Measurements from ENCODE around the gene BICRAL.
A peak's percentile ranks its signal among the peaks of the same experiment; 100 is the strongest.
"Not testable (repeated sequence)": the region's sequence is repeated elsewhere in the genome, so short reads cannot be mapped to it uniquely, and the experiment has no call there.

The BICRAL gene

GRCh38 chr6:42783876-42784642, 2.2 kb downstream of the BICRAL start:
- Histone ChIP-seq H3K4me1 (ENCODE audit: control insufficient read depth, insufficient read depth, low read length) (peaks cover 24% of the 10 kb centered on the region), H3K9ac (ENCODE audit: low read length in 2 of 2) (peak overlapping the region; percentile 92 to 100), H3K4me3 (ENCODE audit: low read length in 2 of 2) (peak overlapping the region; percentile 83 to 94), H3K36me3 (ENCODE audit: control insufficient read depth in 2 of 2, insufficient read depth in 2 of 2, low read length in 2 of 2) (no peaks in the 10 kb centered on the region), H3K27ac (ENCODE audit: low read length) (peak overlapping the region; percentile 100), H3K9me3 (ENCODE audit: control insufficient read depth in 2 of 2, low read length in 2 of 2) (no peaks in the 10 kb centered on the region), H3K27me3 (ENCODE audit: control insufficient read depth in 1 of 2, insufficient read depth in 2 of 2, low read length in 2 of 2) (no peaks in the 10 kb centered on the region)

GRCh38 chr6:42784717-42785498, 3.1 kb downstream of the BICRAL start:
- Histone ChIP-seq H3K4me3 (ENCODE audit: low read length in 2 of 2) (peak overlapping the region; percentile 83 to 94), H3K9me3 (ENCODE audit: control insufficient read depth in 2 of 2, low read length in 2 of 2) (no peaks in the 10 kb centered on the region), H3K27me3 (ENCODE audit: control insufficient read depth in 1 of 2, insufficient read depth in 2 of 2, low read length in 2 of 2) (no peaks in the 10 kb centered on the region), H3K9ac (ENCODE audit: low read length in 2 of 2) (peak overlapping the region; percentile 7 to 92), H3K4me1 (ENCODE audit: control insufficient read depth, insufficient read depth, low read length) (peaks cover 27% of the 10 kb centered on the region), H3K27ac (ENCODE audit: low read length) (peak overlapping the region; percentile 46), H3K36me3 (ENCODE audit: control insufficient read depth in 2 of 2, insufficient read depth in 2 of 2, low read length in 2 of 2) (no peaks in the 10 kb centered on the region)

- Histone ChIP-seq H3K9ac (ENCODE audit: low read length in 2 of 2) (no peak overlapping the region), H3K4me1 (ENCODE audit: control insufficient read depth, insufficient read depth, low read length) (peaks cover 37% of the 10 kb centered on the region), H3K27me3 (ENCODE audit: control insufficient read depth in 1 of 2, insufficient read depth in 2 of 2, low read length in 2 of 2) (no peaks in the 10 kb centered on the region), H3K36me3 (ENCODE audit: control insufficient read depth in 2 of 2, insufficient read depth in 2 of 2, low read length in 2 of 2) (no peaks in the 10 kb centered on the region), H3K9me3 (ENCODE audit: control insufficient read depth in 2 of 2, low read length in 2 of 2) (no peaks in the 10 kb centered on the region), H3K27ac (ENCODE audit: low read length) (no peak overlapping the region), H3K4me3 (ENCODE audit: low read length in 2 of 2) (peak overlapping the region in 1 of 2 donors; percentile 35)
Observed at GRCh38 chr6:42786525-42786985, 4.7 kb downstream of the BICRAL start.

GRCh38 chr6:42787063-42787472, 5.2 kb downstream of the BICRAL start:
- Histone ChIP-seq H3K4me3 (ENCODE audit: low read length in 2 of 2) (peak overlapping the region in 1 of 2 donors; percentile 35), H3K9me3 (ENCODE audit: control insufficient read depth in 2 of 2, low read length in 2 of 2) (no peaks in the 10 kb centered on the region), H3K27me3 (ENCODE audit: control insufficient read depth in 1 of 2, insufficient read depth in 2 of 2, low read length in 2 of 2) (no peaks in the 10 kb centered on the region), H3K27ac (ENCODE audit: low read length) (no peak overlapping the region), H3K9ac (ENCODE audit: low read length in 2 of 2) (no peak overlapping the region), H3K4me1 (ENCODE audit: control insufficient read depth, insufficient read depth, low read length) (peaks cover 37% of the 10 kb centered on the region), H3K36me3 (ENCODE audit: control insufficient read depth in 2 of 2, insufficient read depth in 2 of 2, low read length in 2 of 2) (no peaks in the 10 kb centered on the region)

DNA sequence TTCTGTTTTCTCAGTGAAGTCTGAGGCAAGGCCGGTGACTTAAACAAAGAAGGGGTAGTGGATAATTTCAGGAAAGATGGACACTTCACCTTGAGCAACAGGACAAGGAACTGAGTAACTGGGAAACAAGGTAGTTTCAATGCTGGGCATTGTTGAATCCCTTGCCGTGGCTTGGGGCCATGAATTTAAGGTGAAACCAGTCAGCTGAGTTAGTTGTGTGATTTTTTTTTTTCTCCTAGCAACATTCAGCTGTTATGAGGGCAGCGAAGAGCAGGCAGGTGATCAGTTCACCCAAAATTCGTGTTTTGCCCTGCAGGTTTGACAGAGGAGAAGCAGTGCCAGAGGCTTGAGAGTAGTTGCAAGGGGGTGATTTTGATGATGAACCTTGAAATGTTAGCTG, 6.8 kb downstream of the BICRAL start:
- Histone ChIP-seq H3K9me3 (ENCODE audit: control insufficient read depth in 2 of 2, low read length in 2 of 2) (no peaks in the 10 kb centered on the region), H3K9ac (ENCODE audit: low read length in 2 of 2) (no peak overlapping the region), H3K27ac (ENCODE audit: low read length) (no peak overlapping the region), H3K4me3 (ENCODE audit: low read length in 2 of 2) (no peak overlapping the region), H3K27me3 (ENCODE audit: control insufficient read depth in 1 of 2, insufficient read depth in 2 of 2, low read length in 2 of 2) (no peaks in the 10 kb centered on the region), H3K36me3 (ENCODE audit: control insufficient read depth in 2 of 2, insufficient read depth in 2 of 2, low read length in 2 of 2) (no peaks in the 10 kb centered on the region), H3K4me1 (ENCODE audit: control insufficient read depth, insufficient read depth, low read length) (peaks cover 37% of the 10 kb centered on the region)

DNA sequence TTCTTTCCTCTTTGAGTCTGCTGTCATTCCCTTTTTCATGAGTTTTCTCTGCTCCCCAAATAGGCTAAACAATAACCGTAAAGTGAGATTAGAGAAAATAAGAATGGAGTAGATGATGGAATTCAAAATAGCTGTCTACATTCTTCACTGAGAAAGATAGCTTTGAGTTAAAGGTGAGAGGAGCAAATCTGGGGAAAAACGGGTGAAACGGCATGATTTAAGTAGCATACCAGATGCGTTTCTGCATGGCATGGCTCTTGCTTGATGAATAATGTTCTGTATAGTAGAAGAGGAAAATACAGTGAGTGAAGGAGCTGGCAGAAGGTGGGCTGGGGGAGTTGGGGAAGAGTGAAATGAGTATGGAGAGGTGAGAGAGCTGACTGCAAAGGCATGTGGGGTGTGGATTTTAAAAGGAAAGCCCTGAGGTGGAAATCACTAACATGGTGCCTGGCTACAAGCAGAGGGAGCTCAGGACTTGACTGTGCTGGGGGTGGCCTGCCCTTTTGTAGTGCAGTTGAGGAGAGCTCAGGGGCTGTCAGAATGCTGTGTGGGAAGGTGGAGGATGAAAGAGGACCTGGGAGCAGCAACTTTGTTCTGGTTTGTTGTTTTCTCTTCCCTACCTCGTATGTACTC, 8.8 kb downstream of the BICRAL start:
- Histone ChIP-seq H3K36me3 (ENCODE audit: control insufficient read depth in 2 of 2, insufficient read depth in 2 of 2, low read length in 2 of 2) (no peaks in the 10 kb centered on the region), H3K27ac (ENCODE audit: low read length) (peak overlapping the region; percentile 41), H3K27me3 (ENCODE audit: control insufficient read depth in 1 of 2, insufficient read depth in 2 of 2, low read length in 2 of 2) (no peaks in the 10 kb centered on the region), H3K9me3 (ENCODE audit: control insufficient read depth in 2 of 2, low read length in 2 of 2) (no peaks in the 10 kb centered on the region), H3K9ac (ENCODE audit: low read length in 2 of 2) (no peak overlapping the region), H3K4me1 (ENCODE audit: control insufficient read depth, insufficient read depth, low read length) (peaks cover 29% of the 10 kb centered on the region), H3K4me3 (ENCODE audit: low read length in 2 of 2) (peak overlapping the region in 1 of 2 donors; percentile 15)

- no peak overlapping the region for H3K9ac ChIP-seq (ENCODE audit: low read length in 2 of 2)
- no peaks in the 10 kb centered on the region for H3K27me3 ChIP-seq (ENCODE audit: control insufficient read depth in 1 of 2, insufficient read depth in 2 of 2, low read length in 2 of 2)
- H3K9me3 ChIP-seq (ENCODE audit: control insufficient read depth in 2 of 2, low read length in 2 of 2): no peaks in the 10 kb centered on the region
- H3K4me3 ChIP-seq (ENCODE audit: low read length in 2 of 2): no peak overlapping the region
- H3K36me3 ChIP-seq (ENCODE audit: control insufficient read depth in 2 of 2, insufficient read depth in 2 of 2, low read length in 2 of 2): no peaks in the 10 kb centered on the region
- no peak overlapping the region for H3K27ac ChIP-seq (ENCODE audit: low read length)
- H3K4me1 ChIP-seq (ENCODE audit: control insufficient read depth, insufficient read depth, low read length): peaks cover 24% of the 10 kb centered on the region
Observed at GRCh38 chr6:42791706-42792320, 10.0 kb downstream of the BICRAL start.

DNA sequence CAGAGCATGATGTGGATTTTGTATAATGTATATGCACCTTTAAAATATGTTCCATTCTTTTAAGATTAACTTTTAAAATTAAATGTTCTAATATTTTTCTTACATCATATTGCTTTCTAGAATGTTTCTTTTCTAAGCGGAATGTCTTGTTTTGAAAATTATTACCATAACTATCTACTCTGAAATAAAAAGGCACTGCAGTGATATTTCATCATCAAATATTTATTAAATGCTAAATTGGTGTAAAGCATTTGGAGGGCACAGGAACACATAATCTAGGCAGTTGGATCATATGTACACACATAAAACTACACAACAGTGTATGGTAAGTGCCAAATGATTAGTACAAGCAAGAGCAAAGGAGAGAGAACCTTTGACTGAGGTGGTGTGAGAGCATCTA, 13.8 kb downstream of the BICRAL start:
- Histone ChIP-seq H3K36me3 (ENCODE audit: control insufficient read depth in 2 of 2, insufficient read depth in 2 of 2, low read length in 2 of 2) (no peaks in the 10 kb centered on the region), H3K27me3 (ENCODE audit: control insufficient read depth in 1 of 2, insufficient read depth in 2 of 2, low read length in 2 of 2) (no peaks in the 10 kb centered on the region), H3K4me1 (ENCODE audit: control insufficient read depth, insufficient read depth, low read length) (peaks cover 8% of the 10 kb centered on the region), H3K27ac (ENCODE audit: low read length) (no peak overlapping the region), H3K9me3 (ENCODE audit: control insufficient read depth in 2 of 2, low read length in 2 of 2) (no peaks in the 10 kb centered on the region), H3K9ac (ENCODE audit: low read length in 2 of 2) (no peak overlapping the region), H3K4me3 (ENCODE audit: low read length in 2 of 2) (no peak overlapping the region)

DNA sequence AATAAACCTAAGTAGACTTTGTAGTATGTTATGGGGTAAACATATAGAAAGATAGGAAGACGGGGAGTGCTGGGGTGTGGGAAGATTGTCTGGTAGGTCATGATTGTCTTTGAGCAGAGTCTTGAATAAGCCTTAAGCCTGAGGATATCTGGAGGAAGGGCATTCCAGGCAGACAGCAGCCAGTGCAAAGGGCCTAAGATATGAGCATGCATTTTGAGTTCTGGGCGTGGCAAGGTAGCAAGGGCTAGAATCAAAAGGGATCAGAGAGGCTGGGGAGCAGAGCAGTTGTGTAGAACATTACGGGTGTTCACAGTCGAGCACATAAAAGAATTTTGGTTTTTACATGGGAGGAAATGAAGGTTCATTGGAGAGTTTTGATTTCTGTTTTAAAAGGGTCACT, 14.3 kb downstream of the BICRAL start:
- Histone ChIP-seq H3K27me3 (ENCODE audit: control insufficient read depth in 1 of 2, insufficient read depth in 2 of 2, low read length in 2 of 2) (no peaks in the 10 kb centered on the region), H3K36me3 (ENCODE audit: control insufficient read depth in 2 of 2, insufficient read depth in 2 of 2, low read length in 2 of 2) (no peaks in the 10 kb centered on the region), H3K9ac (ENCODE audit: low read length in 2 of 2) (no peak overlapping the region), H3K4me3 (ENCODE audit: low read length in 2 of 2) (no peak overlapping the region), H3K9me3 (ENCODE audit: control insufficient read depth in 2 of 2, low read length in 2 of 2) (no peaks in the 10 kb centered on the region), H3K27ac (ENCODE audit: low read length) (no peak overlapping the region), H3K4me1 (ENCODE audit: control insufficient read depth, insufficient read depth, low read length) (peaks cover 6% of the 10 kb centered on the region)

GRCh38 chr6:42797696-42798095, 15.8 kb downstream of the BICRAL start:
- not testable (repeated sequence) for H3K4me3 ChIP-seq (ENCODE audit: low read length in 2 of 2)

More at GRCh38 chr6:42797696-42798095, 15.8 kb downstream of the BICRAL start:
- not testable (repeated sequence) for H3K27me3 ChIP-seq (ENCODE audit: control insufficient read depth in 1 of 2, insufficient read depth in 2 of 2, low read length in 2 of 2); H3K9ac ChIP-seq (ENCODE audit: low read length in 2 of 2); H3K36me3 ChIP-seq (ENCODE audit: control insufficient read depth in 2 of 2, insufficient read depth in 2 of 2, low read length in 2 of 2); H3K4me1 ChIP-seq (ENCODE audit: control insufficient read depth, insufficient read depth, low read length); H3K9me3 ChIP-seq (ENCODE audit: control insufficient read depth in 2 of 2, low read length in 2 of 2); H3K27ac ChIP-seq (ENCODE audit: low read length)

Data from stomach smooth muscle (tissue), 2 donors.